Tibial artery (tissue), 4 donors: ENCODE measurements around the gene RBM46.

Experiments
- DNase-seq, 2 donors: peaks; one replicate each; pipeline ENCODE4 v3.0.0-alpha.2; 2019
- H3K27ac ChIP-seq, 2 donors: fragments of 200-600 bp; sonication (generic) in 1 of 2; 1 replicate in 1 of 2; 2 replicates in 1 of 2; pipeline ENCODE4 v1.5.1; 2018 to 2019; ENCODE audit warnings: mild to moderate bottlenecking in 1 of 2
- H3K27me3 ChIP-seq, 2 donors: fragments of 200-600 bp; sonication (generic) in 1 of 2; one replicate each; pipeline versions ENCODE4 v1.5.1 to v1.6.0; 2016 to 2019
- H3K36me3 ChIP-seq, 3 donors: fragments of 200-600 bp; sonication (generic) in 2 of 3; one replicate each; pipeline ENCODE4 v1.5.1; 2016 to 2019; ENCODE audit warnings: mild to moderate bottlenecking in 2 of 3
- H3K4me1 ChIP-seq, 4 donors: fragments of 200-600 bp; sonication (generic) in 2 of 4; 1 replicate in 3 of 4; 2 replicates in 1 of 4; pipeline ENCODE4 v1.5.1; 2016 to 2019
- H3K4me3 ChIP-seq, 2 donors: fragments of 200-600 bp; sonication (generic) in 1 of 2; 1 replicate in 1 of 2; 2 replicates in 1 of 2; pipeline ENCODE4 v1.5.1; 2018 to 2019; ENCODE audit warnings: mild to moderate bottlenecking in 2 of 2
- H3K9me3 ChIP-seq, 3 donors: fragments of 200-600 bp; sonication (generic) in 1 of 3; one replicate each; pipeline ENCODE4 v1.5.1; 2016 to 2019
- intact Hi-C: fragments of 100-400 bp; cut with DNase I; formaldehyde crosslinking; loops from one replicate; pipeline ENCODE4 v1.15.0; 2023; ENCODE audit warnings: low total_unique reads
- TF ChIP-seq, protein P1 (sequence below), 2 experiments: fragments of 200-600 bp in 1 of 2; fragments of 450-650 bp in 1 of 2; IDR thresholded peaks; one replicate each; pipeline ENCODE4 v1.5.1; 2017 to 2019; ENCODE audit warnings: antibody characterized with exemption in 2 of 2, mild to moderate bottlenecking in 1 of 2, moderate library complexity in 1 of 2

RBM46 gene

DNA sequence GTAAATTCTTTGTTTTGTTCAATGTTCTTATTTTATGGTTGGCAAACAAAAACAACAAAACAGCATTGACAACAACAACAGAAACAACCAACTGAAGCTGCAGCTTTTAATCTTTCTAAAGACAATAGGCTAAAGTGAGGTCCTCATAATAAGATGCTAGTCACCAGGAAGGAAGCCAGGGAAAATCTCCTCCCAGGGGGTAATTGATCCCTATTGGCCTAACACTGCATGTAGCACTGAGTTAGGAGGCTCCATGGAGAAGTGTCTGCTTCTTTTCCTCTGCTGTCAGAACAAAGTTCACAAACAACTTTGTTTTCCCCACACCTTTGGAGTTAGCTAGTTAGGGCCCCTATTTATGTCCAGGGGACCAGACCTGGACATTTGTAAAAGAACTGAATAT lies 42.0 kb upstream of the RBM46 start:
- Histone ChIP-seq H3K4me1 (peaks cover 0 to 29% (median 21%) of the 10 kb centered on the region in 4 donors), H3K27ac (no peak overlapping the region), H3K27me3 (peaks cover 0 to 14% of the 10 kb centered on the region in 2 donors), H3K36me3 (no peaks in the 10 kb centered on the region), H3K9me3 (no peaks in the 10 kb centered on the region), H3K4me3 (no peak overlapping the region)
- no peak for DNase-seq
- TF ChIP-seq, protein P1, sequence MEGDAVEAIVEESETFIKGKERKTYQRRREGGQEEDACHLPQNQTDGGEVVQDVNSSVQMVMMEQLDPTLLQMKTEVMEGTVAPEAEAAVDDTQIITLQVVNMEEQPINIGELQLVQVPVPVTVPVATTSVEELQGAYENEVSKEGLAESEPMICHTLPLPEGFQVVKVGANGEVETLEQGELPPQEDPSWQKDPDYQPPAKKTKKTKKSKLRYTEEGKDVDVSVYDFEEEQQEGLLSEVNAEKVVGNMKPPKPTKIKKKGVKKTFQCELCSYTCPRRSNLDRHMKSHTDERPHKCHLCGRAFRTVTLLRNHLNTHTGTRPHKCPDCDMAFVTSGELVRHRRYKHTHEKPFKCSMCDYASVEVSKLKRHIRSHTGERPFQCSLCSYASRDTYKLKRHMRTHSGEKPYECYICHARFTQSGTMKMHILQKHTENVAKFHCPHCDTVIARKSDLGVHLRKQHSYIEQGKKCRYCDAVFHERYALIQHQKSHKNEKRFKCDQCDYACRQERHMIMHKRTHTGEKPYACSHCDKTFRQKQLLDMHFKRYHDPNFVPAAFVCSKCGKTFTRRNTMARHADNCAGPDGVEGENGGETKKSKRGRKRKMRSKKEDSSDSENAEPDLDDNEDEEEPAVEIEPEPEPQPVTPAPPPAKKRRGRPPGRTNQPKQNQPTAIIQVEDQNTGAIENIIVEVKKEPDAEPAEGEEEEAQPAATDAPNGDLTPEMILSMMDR (IDR thresholded peaks at IDR 0.05): no peak
- intact Hi-C loops: no loop called here

DNA sequence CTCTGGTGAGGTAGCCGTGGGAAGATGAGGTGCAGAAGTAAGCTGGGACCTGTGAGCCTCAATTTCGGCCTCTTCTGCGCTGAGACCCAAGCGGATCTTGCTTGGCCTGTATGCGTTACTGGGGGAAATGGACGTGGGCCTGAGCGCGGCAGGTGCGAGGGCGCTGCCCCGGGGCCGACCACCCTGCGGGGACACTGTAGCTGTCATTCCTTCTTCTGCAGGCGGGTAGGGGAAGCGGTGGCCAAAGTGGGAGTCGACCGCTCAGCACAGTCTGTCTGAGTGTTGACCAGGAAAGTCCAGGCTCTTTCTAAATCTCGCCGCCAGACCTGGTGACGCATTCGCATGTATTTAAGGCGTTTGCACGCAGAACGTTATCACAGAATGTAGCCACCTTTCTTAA lies 40.6 kb upstream of the RBM46 start:
- DNase-seq: no peak
- peaks cover 0 to 25% of the 10 kb centered on the region in 2 donors for H3K27me3 ChIP-seq
- H3K36me3 ChIP-seq: no peaks in the 10 kb centered on the region
- TF ChIP-seq, protein P1 (IDR thresholded peaks at IDR 0.05): no peak
- H3K9me3 ChIP-seq: no peaks in the 10 kb centered on the region
- H3K27ac ChIP-seq: no peak overlapping the region
- intact Hi-C loops: no loop called here
- no peak overlapping the region for H3K4me3 ChIP-seq
- peaks cover 0 to 35% (median 26%) of the 10 kb centered on the region in 4 donors for H3K4me1 ChIP-seq

DNA sequence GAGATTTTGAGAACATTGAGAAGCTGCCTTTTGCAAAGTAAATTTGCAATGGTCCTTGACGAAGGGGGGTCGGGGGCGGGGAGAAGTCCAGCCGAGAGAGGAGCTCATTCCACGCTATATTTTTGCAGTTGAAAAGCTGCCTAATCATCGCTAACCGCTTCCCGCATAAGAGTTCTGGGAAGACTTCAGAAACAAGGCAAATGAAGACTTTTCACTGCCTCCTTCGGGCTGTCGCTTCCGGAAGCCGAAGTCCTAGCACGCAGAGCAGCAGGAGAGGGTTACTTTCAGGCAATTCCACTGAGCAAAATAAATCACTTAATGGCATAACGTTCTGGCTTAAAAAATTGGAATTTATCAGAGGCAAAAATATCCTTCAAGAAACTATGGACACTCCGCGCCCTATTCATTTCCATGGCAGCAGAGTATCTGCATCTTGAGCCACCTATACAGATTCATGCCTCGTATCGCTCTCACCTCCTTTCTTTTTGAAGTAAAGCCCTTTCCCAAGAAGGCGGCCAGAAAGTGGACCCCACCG lies 39.9 kb upstream of the RBM46 start:
- peaks cover 0 to 29% of the 10 kb centered on the region in 2 donors for H3K27me3 ChIP-seq
- H3K36me3 ChIP-seq: no peaks in the 10 kb centered on the region
- TF ChIP-seq, protein P1 (IDR thresholded peaks at IDR 0.05): no peak
- H3K9me3 ChIP-seq: no peaks in the 10 kb centered on the region
- DNase-seq: no peak
- H3K4me1 ChIP-seq: peaks cover 0 to 35% (median 26%) of the 10 kb centered on the region in 4 donors
- peak overlapping the region; percentile 46 to 54 for H3K4me3 ChIP-seq
- H3K27ac ChIP-seq: no peak overlapping the region
- intact Hi-C loops: no loop called here

DNA sequence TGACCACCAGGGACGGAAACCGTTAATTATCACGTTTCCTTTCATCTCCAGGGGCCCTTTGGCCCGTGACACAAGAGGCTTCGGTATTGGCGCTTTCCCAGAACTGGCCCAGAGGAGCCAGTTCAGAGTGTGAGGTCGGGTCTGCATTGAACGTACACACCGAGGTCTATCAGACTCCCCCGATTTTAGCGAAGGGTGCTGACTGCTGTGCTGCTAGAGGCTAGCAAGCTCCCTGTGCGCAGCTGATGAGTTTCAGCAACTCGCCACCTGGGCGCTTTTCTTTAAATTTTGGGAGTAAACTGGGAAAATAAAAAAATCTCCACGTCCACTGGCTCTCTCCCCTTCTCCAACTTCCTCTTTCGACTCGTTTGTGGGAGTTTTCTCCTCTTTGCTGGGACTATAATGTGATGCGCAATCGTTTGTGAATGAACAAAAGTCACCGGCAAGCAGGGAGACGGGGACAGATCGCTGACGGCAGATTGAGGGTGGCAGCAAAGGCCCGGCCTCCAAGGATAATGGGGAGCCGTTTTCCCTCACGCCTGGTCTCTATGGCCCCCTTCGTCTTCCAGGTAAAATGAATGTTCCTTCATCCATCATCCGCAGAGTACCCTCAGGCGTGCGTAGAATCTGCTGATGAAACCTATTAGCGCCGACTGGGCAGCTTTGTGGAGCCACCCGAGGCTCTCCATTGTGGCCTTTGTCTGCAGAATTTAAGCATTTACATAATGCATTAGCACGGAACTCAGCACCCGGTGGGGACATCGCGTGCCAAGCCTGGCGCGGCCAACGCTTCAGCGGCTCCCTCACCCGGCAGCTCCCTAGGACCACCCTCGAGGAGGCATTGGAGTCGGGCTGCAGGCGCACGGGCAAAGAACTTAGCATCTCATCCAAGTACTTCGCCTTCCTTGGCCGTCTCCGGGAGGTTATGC lies 38.9 kb upstream of the RBM46 start:
- intact Hi-C loops: no loop called here
- H3K27me3 ChIP-seq: peaks cover 0 to 29% of the 10 kb centered on the region in 2 donors
- H3K9me3 ChIP-seq: no peaks in the 10 kb centered on the region
- H3K27ac ChIP-seq: no peak overlapping the region
- TF ChIP-seq, protein P1 (IDR thresholded peaks at IDR 0.05): no peak
- H3K36me3 ChIP-seq: no peaks in the 10 kb centered on the region
- H3K4me1 ChIP-seq: peaks cover 0 to 35% (median 26%) of the 10 kb centered on the region in 4 donors
- no peak for DNase-seq
- H3K4me3 ChIP-seq: peak overlapping the region; percentile 46 to 54

DNA sequence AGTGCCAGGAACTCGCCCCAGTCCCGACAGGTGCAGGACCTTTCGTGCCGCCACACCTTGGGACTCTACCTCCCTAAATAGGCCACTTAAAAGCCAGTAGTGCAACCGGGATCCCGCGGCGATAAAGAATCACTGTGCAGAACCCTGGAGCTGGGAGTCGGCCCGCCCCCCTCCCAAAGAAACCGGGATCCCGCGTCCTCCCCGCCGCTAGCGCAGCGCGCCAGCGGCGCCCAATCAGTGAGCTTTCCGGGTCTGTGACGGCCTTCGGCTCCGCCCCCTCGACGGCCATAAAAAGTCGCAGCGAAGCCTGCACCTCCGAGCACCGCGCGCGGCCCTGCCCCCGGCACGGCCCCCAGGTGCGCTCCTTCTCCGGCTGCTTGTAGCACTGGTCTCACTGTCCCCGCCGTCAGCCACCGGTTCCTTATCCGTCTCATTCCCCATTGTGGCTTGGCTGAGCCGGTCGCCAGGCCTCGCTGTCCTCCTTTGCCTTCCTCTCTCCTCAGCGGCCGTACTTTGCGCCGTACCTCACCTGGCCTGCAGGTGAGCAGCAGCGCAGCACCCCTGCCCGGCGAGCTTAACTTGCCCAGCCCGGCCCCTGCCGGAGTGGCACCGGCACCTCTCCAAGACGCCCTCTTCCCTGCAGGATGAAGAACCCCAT lies 37.3 kb upstream of the RBM46 start, which contains the start of gene LRAT:
TSS of gene LRAT (plus strand) at position 318 of the 658 bp plus-strand sequence. CDS start at position 645, 327 bp downstream.
- TF ChIP-seq, protein P1 (IDR thresholded peaks at IDR 0.05): no peak
- H3K27me3 ChIP-seq: peaks cover 0 to 29% of the 10 kb centered on the region in 2 donors
- no peak within 1 kb of the TSS for H3K27ac ChIP-seq
- no peaks in the 10 kb centered on the region for H3K36me3 ChIP-seq
- no peaks in the 10 kb centered on the region for H3K9me3 ChIP-seq
- peak within 1 kb of the TSS; percentile 46 to 54 for H3K4me3 ChIP-seq
- peaks cover 0 to 35% (median 26%) of the 10 kb centered on the region in 4 donors for H3K4me1 ChIP-seq
- DNase-seq: peak in 1 of 2 donors; percentile 60
- intact Hi-C loops: no loop called here
